ENCODE measurements around the gene KCNN3. TPM values are rescaled to one million over a fixed set of nuclear protein-coding genes. Genes with fewer than 3 reads are reported as not detected.

KCNN3 gene
- total RNA-seq, 4 donors from 2014 or later: 5.0 to 30.0 (median 20.8) TPM

Other genes with a start within 250 kb of the KCNN3 start
- gene PMVK, start 66.4 kb upstream of the KCNN3 start, total RNA-seq: 1 to 10 TPM; 4.6 to 7.6 (median 6.1) TPM
- gene PBXIP1, start 85.8 kb upstream of the KCNN3 start, total RNA-seq: 100 to 1,000 TPM; 126 to 171 (median 165) TPM
- gene PYGO2, start 91.5 kb upstream of the KCNN3 start, total RNA-seq: 10 to 100 TPM; 12.6 to 22.7 (median 17.8) TPM
- 100 to 1,000 TPM in 1 of 4 donors, 10 to 100 TPM in 3; 27.4 to 135 (median 54.9) TPM for gene SHC1, start 100.5 kb upstream of the KCNN3 start, total RNA-seq
- 10 to 100 TPM in 1 of 4 donors, 1 to 10 TPM in 3; 3.6 to 15.7 (median 7.9) TPM for gene CKS1B, start 104.4 kb upstream of the KCNN3 start, total RNA-seq
- gene FLAD1, start 113.1 kb upstream of the KCNN3 start, total RNA-seq: 10 to 100 TPM; 26.6 to 36.8 (median 31.7) TPM
- not detected for gene LENEP, start 123.3 kb upstream of the KCNN3 start, total RNA-seq
- 100 to 1,000 TPM in 1 of 4 donors, 10 to 100 TPM in 3; 61.3 to 100 (median 73.1) TPM for gene ZBTB7B, start 132.5 kb upstream of the KCNN3 start, total RNA-seq
- not detected for gene DCST2, start 163.5 kb upstream of the KCNN3 start, total RNA-seq
- gene DCST1, start 163.5 kb upstream of the KCNN3 start, total RNA-seq: under 1 TPM in 2 of 4 donors, not detected in 2; 0.13 to 0.35 TPM
- gene ADAM15, start 181.0 kb upstream of the KCNN3 start, total RNA-seq: 10 to 100 TPM; 30.3 to 42.8 (median 36.9) TPM
- under 1 TPM; 0.41 to 0.87 (median 0.80) TPM for gene EFNA4, start 193.5 kb upstream of the KCNN3 start, total RNA-seq
- 1 to 10 TPM in 2 of 4 donors, under 1 TPM in 1, not detected in 1; 0.55 to 1.8 (median 1.6) TPM for gene EFNA3, start 208.6 kb upstream of the KCNN3 start, total RNA-seq